ENCODE measurements around the gene PAPLN.

The PAPLN gene

GRCh38 chr14:73248108-73248868 is 11.0 kb downstream of the PAPLN start:
- H3K4me3 ChIP-seq (ENCODE audit: low read depth in 1 of 2, low read length in 1 of 2), result no peak overlapping the region
- no peak overlapping the region for H3K27ac ChIP-seq
- no peaks in the 10 kb centered on the region for H3K36me3 ChIP-seq
- peaks cover 11 to 12% of the 10 kb centered on the region in 2 experiments for H3K4me1 ChIP-seq (ENCODE audit: control insufficient read depth in 1 of 2, insufficient read depth in 1 of 2, low read depth in 1 of 2, low read length in 1 of 2)
- no peaks in the 10 kb centered on the region for H3K9me3 ChIP-seq
- no peak for TF ChIP-seq CTCF (IDR thresholded peaks at IDR 0.05)
- H3K27me3 ChIP-seq, result peaks cover 39% of the 10 kb centered on the region

GRCh38 chr14:73249108-73249507 is 11.8 kb downstream of the PAPLN start:
- H3K9me3 ChIP-seq, result no peaks in the 10 kb centered on the region
- no peak for TF ChIP-seq CTCF (IDR thresholded peaks at IDR 0.05)
- H3K4me1 ChIP-seq (ENCODE audit: control insufficient read depth in 1 of 2, insufficient read depth in 1 of 2, low read depth in 1 of 2, low read length in 1 of 2), result peaks cover 11 to 12% of the 10 kb centered on the region in 2 experiments
- H3K27me3 ChIP-seq, result peaks cover 31% of the 10 kb centered on the region
- H3K4me3 ChIP-seq (ENCODE audit: low read depth in 1 of 2, low read length in 1 of 2), result no peak overlapping the region
- H3K27ac ChIP-seq, result no peak overlapping the region
- H3K36me3 ChIP-seq, result no peaks in the 10 kb centered on the region

GRCh38 chr14:73249564-73250316 is 12.4 kb downstream of the PAPLN start:
- H3K27ac ChIP-seq, result no peak overlapping the region
- TF ChIP-seq CTCF (IDR thresholded peaks at IDR 0.05), result no peak
- H3K36me3 ChIP-seq, result no peaks in the 10 kb centered on the region
- no peak overlapping the region for H3K4me3 ChIP-seq (ENCODE audit: low read depth in 1 of 2, low read length in 1 of 2)
- H3K9me3 ChIP-seq, result no peaks in the 10 kb centered on the region
- peaks cover 11 to 12% of the 10 kb centered on the region in 2 experiments for H3K4me1 ChIP-seq (ENCODE audit: control insufficient read depth in 1 of 2, insufficient read depth in 1 of 2, low read depth in 1 of 2, low read length in 1 of 2)
- H3K27me3 ChIP-seq, result peaks cover 24% of the 10 kb centered on the region

GRCh38 chr14:73250317-73250713 is 13.0 kb downstream of the PAPLN start:
- no peaks in the 10 kb centered on the region for H3K36me3 ChIP-seq

More at GRCh38 chr14:73250317-73250713, 13.0 kb downstream of the PAPLN start:
- Histone ChIP-seq H3K27me3 (peaks cover 18% of the 10 kb centered on the region), H3K4me3 (ENCODE audit: low read depth in 1 of 2, low read length in 1 of 2) (no peak overlapping the region), H3K27ac (no peak overlapping the region), H3K4me1 (ENCODE audit: control insufficient read depth in 1 of 2, insufficient read depth in 1 of 2, low read depth in 1 of 2, low read length in 1 of 2) (peaks cover 8 to 9% of the 10 kb centered on the region in 2 experiments), H3K9me3 (no peaks in the 10 kb centered on the region)
- no peak for TF ChIP-seq CTCF (IDR thresholded peaks at IDR 0.05)
